ENCODE results near the gene RARS1.

- TF ChIP-seq POLR2A (IDR thresholded peaks at IDR 0.05) (no peak), CTCF (IDR thresholded peaks at IDR 0.05) (no peak)
These were observed 63.3 kb downstream of the RARS1 start for GRCh38 chr5:168549554-168549953.
